Trophoblast cell (in vitro differentiated cells and primary cell): ENCODE results near the gene SESN2.
A peak's percentile ranks its signal among the peaks of the same experiment; 100 is the strongest.

Experiments used
- DNase-seq, 2 donors: peaks; one replicate each; pipeline ENCODE4 v3.0.0-alpha.2; 2016
- H2AFZ ChIP-seq: 2 replicates; pipeline ENCODE4 v1.6.1; 2013; ENCODE audit warnings: low read length, moderate library complexity, mild to moderate bottlenecking; ENCODE audit not compliant: insufficient read depth, poor library complexity
- H2AK5ac ChIP-seq: 2 replicates; pipeline ENCODE4 v1.6.1; 2013; ENCODE audit warnings: mild to moderate bottlenecking, low read length
- H2BK120ac ChIP-seq: 2 replicates; pipeline ENCODE4 v1.6.1; 2013; ENCODE audit warnings: low read length, mild to moderate bottlenecking, moderate library complexity; ENCODE audit not compliant: insufficient read depth, poor library complexity
- H2BK12ac ChIP-seq: 2 replicates; pipeline ENCODE4 v1.6.1; 2013; ENCODE audit warnings: mild to moderate bottlenecking, low read length, moderate library complexity
- H2BK5ac ChIP-seq: 2 replicates; pipeline ENCODE4 v1.6.1; 2013; ENCODE audit warnings: low read length, low read depth, moderate library complexity, mild to moderate bottlenecking; ENCODE audit not compliant: poor library complexity
- H3K14ac ChIP-seq: 2 replicates; pipeline ENCODE4 v1.6.1; 2013; ENCODE audit warnings: mild to moderate bottlenecking, low read length
- H3K18ac ChIP-seq: 2 replicates; pipeline ENCODE4 v1.6.1; 2013; ENCODE audit warnings: mild to moderate bottlenecking, low read length
- H3K23ac ChIP-seq: 2 replicates; pipeline ENCODE4 v1.6.1; 2013; ENCODE audit warnings: low read length
- H3K27ac ChIP-seq: 2 replicates; pipeline ENCODE4 v1.5.1; 2013; ENCODE audit warnings: low read depth, mild to moderate bottlenecking, inconsistent platforms, low read length, moderate library complexity
- H3K27me3 ChIP-seq: 2 replicates; pipeline ENCODE4 v1.6.1; 2013; ENCODE audit warnings: inconsistent platforms, mild to moderate bottlenecking, low read length, moderate library complexity; ENCODE audit not compliant: insufficient read depth
- H3K36me3 ChIP-seq, 2 experiments: 1 replicate in 1 of 2; 2 replicates in 1 of 2; pipeline ENCODE4 v1.6.1; 2013; ENCODE audit warnings: low read length in 2 of 2, mild to moderate bottlenecking in 2 of 2, moderate library complexity in 1 of 2; ENCODE audit not compliant: insufficient read depth in 2 of 2, control insufficient read depth in 1 of 2
- H3K4ac ChIP-seq: 2 replicates; pipeline ENCODE4 v1.6.1; 2013; ENCODE audit warnings: low read depth, mild to moderate bottlenecking, low read length, moderate library complexity
- H3K4me1 ChIP-seq, 2 experiments: 1 replicate in 1 of 2; 2 replicates in 1 of 2; pipeline ENCODE4 v1.6.1; 2013; ENCODE audit warnings: low read length in 2 of 2, mild to moderate bottlenecking in 2 of 2, moderate library complexity in 1 of 2; ENCODE audit not compliant: insufficient read depth in 2 of 2, control insufficient read depth in 1 of 2
- H3K4me2 ChIP-seq: 2 replicates; pipeline ENCODE4 v1.6.1; 2013; ENCODE audit warnings: inconsistent platforms, mild to moderate bottlenecking, low read length, moderate library complexity
- H3K4me3 ChIP-seq: 2 replicates; pipeline ENCODE4 v1.5.1; 2013; ENCODE audit warnings: mild to moderate bottlenecking, low read depth, low read length, inconsistent platforms
- H3K79me1 ChIP-seq: one replicate; pipeline ENCODE4 v1.6.1; 2013; ENCODE audit warnings: low read length
- H3K79me2 ChIP-seq: 2 replicates; pipeline ENCODE4 v1.6.1; 2013; ENCODE audit warnings: low read length, mild to moderate bottlenecking; ENCODE audit not compliant: control insufficient read depth, insufficient read depth, poor library complexity
- H3K9ac ChIP-seq: 2 replicates; pipeline ENCODE4 v1.6.1; 2013; ENCODE audit warnings: mild to moderate bottlenecking, low read length
- H3K9me3 ChIP-seq: 2 replicates; pipeline ENCODE4 v1.6.1; 2013; ENCODE audit warnings: low read depth, mild to moderate bottlenecking, control low read depth, inconsistent platforms, low read length; ENCODE audit not compliant: insufficient read depth
- H4K12ac ChIP-seq: 2 replicates; pipeline ENCODE4 v1.6.1; 2013; ENCODE audit warnings: low read depth, mild to moderate bottlenecking, low read length, moderate library complexity
- H4K8ac ChIP-seq: 2 replicates; pipeline ENCODE4 v1.6.1; 2013; ENCODE audit warnings: low read depth, mild to moderate bottlenecking, low read length, moderate library complexity
- H4K91ac ChIP-seq: one replicate; pipeline ENCODE4 v1.6.1; 2013; ENCODE audit warnings: low read depth, mild to moderate bottlenecking, low read length, moderate library complexity
- WGBS: extraction: QIAGEN DNeasy Blood & Tissue Kit; methylation state at CpG from one replicate; pipeline ENCODE4 v1.1.7; 2013; ENCODE audit warnings: missing lambda C conversion rate; ENCODE audit not compliant: insufficient read length, insufficient coverage; ENCODE audit errors: extremely low coverage; 5-methylcytosine and 5-hydroxymethylcytosine counted together

Gene SESN2

DNA sequence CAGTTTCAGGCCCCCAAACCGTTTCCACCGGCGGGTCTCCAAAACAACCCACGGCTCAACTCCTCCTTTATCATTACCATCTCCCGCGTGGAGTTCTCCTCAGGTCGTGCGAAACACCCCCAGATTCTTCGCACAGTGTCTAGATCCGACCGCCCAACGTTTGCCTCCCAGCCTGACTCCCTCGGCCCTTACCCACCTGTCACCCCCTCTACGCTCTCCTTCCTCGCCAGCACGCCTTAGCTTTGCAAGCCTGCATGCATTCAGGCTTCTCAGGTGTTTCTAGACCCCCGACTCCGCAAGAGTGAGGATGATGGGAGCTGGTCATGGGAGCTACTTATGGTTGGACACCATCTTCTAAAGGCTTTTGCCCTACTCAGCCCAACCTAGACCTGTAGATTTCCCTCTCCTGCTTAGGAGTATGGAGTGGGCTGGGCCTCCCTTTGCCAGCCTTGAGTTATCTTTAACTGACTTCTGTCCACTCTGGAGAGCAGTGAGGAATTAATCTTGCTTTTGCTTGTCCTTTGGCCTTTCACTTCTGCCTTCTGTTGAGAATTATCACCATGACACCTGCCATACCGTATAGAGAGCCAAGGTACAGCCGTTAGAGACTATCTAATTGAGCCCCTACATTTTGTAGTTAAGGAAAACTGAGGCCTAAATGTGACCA is 22.5 kb upstream of the SESN2 start:
- peak overlapping the region; percentile 76 for H4K12ac ChIP-seq
- no peak overlapping the region for H2BK5ac ChIP-seq
- H3K79me2 ChIP-seq = peaks cover 18% of the 10 kb centered on the region
- H2BK120ac ChIP-seq = peak overlapping the region; percentile 62
- peak overlapping the region; percentile 56 for H3K23ac ChIP-seq
- H2AFZ ChIP-seq = no peak overlapping the region
- peak overlapping the region; percentile 35 for H2AK5ac ChIP-seq
- no peak for DNase-seq
- H3K79me1 ChIP-seq = peaks cover 10% of the 10 kb centered on the region
- H3K27ac ChIP-seq = no peak overlapping the region
- H3K4me2 ChIP-seq = peak overlapping the region; percentile 81
- peak overlapping the region; percentile 88 for H3K18ac ChIP-seq
- H3K4ac ChIP-seq = peak overlapping the region; percentile 81
- peaks cover 0 to 7% of the 10 kb centered on the region in 2 experiments for H3K36me3 ChIP-seq
- no peaks in the 10 kb centered on the region for H3K27me3 ChIP-seq
- WGBS = no CpG with 5 or more reads among the region's 20 CpGs
- peak overlapping the region; percentile 92 for H4K8ac ChIP-seq
- H3K9me3 ChIP-seq = no peaks in the 10 kb centered on the region
- H3K4me1 ChIP-seq = peaks cover 7% of the 10 kb centered on the region in 2 experiments
- no peak overlapping the region for H2BK12ac ChIP-seq
- peak overlapping the region; percentile 95 for H3K14ac ChIP-seq
- H3K4me3 ChIP-seq = peak overlapping the region; percentile 94
- H3K9ac ChIP-seq = peak overlapping the region; percentile 76
- H4K91ac ChIP-seq = peak overlapping the region; percentile 78

DNA sequence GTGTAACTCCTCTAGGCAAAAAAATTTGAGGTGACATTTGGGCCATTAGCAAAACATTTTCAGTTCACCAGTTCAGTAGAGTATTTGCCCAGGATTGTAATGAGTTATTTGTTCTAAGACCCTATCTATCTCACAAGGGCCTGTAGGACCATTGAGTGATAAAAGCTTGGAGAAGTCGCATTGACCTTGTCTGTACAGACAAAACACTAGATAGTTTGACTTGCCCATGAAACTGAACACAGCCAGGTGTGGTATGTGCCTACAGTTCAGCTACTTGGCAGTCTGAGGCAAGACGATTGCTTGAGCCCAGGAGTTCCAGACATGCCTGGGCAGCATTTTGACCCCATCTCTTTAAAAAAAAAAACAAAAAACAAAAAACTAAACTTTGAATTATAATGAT is 20.3 kb upstream of the SESN2 start:
- no peaks in the 10 kb centered on the region for H3K9me3 ChIP-seq
- no peak for DNase-seq
- H3K14ac ChIP-seq = no peak overlapping the region
- H2AK5ac ChIP-seq = no peak overlapping the region
- no CpG with 5 or more reads among the region's 2 CpGs for WGBS
- H4K8ac ChIP-seq = no peak overlapping the region
- no peak overlapping the region for H2BK120ac ChIP-seq
- no peak overlapping the region for H3K23ac ChIP-seq
- H2BK5ac ChIP-seq = no peak overlapping the region
- no peak overlapping the region for H2AFZ ChIP-seq
- H3K4me2 ChIP-seq = no peak overlapping the region
- no peak overlapping the region for H3K18ac ChIP-seq
- H3K9ac ChIP-seq = no peak overlapping the region
- H4K12ac ChIP-seq = no peak overlapping the region
- no peak overlapping the region for H3K27ac ChIP-seq
- no peak overlapping the region for H3K4ac ChIP-seq
- peaks cover 7% of the 10 kb centered on the region in 2 experiments for H3K4me1 ChIP-seq
- H3K79me1 ChIP-seq = peaks cover 7% of the 10 kb centered on the region
- H3K36me3 ChIP-seq = peaks cover 0 to 7% of the 10 kb centered on the region in 2 experiments
- H3K79me2 ChIP-seq = peaks cover 9% of the 10 kb centered on the region
- H3K27me3 ChIP-seq = no peaks in the 10 kb centered on the region
- H3K4me3 ChIP-seq = no peak overlapping the region
- no peak overlapping the region for H2BK12ac ChIP-seq
- H4K91ac ChIP-seq = no peak overlapping the region

DNA sequence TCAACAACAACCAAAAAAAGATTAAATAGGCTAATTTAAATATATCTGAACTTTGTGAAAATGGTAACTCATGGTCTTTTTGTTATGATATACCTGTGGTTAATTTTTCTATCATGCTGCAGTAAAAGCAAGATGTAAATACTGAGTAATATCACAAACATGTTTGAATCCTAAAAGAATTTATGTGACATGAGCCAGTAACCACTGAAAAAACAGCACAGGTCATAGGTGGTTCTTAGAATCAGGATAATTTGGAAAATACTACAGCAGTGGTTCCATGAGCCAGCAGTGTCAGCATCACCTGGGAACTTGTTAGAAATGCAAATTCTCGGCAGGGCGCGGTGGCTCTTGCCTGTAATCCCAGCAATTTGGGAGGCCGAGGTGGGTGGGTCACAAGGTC is 19.3 kb upstream of the SESN2 start:
- no peak for DNase-seq
- H3K4me3 ChIP-seq = no peak overlapping the region
- H4K91ac ChIP-seq = no peak overlapping the region
- H3K9me3 ChIP-seq = no peaks in the 10 kb centered on the region
- H4K12ac ChIP-seq = no peak overlapping the region
- H3K9ac ChIP-seq = no peak overlapping the region
- H3K23ac ChIP-seq = no peak overlapping the region
- H3K4me2 ChIP-seq = no peak overlapping the region
- no peak overlapping the region for H3K27ac ChIP-seq
- no peak overlapping the region for H3K18ac ChIP-seq
- no peak overlapping the region for H3K14ac ChIP-seq
- no CpG with 5 or more reads among the region's 4 CpGs for WGBS
- no peak overlapping the region for H2AFZ ChIP-seq
- H2BK120ac ChIP-seq = no peak overlapping the region
- H3K36me3 ChIP-seq = peaks cover 0 to 7% of the 10 kb centered on the region in 2 experiments
- peaks cover 7% of the 10 kb centered on the region in 2 experiments for H3K4me1 ChIP-seq
- peaks cover 7% of the 10 kb centered on the region for H3K79me1 ChIP-seq
- no peaks in the 10 kb centered on the region for H3K27me3 ChIP-seq
- H2BK5ac ChIP-seq = no peak overlapping the region
- no peak overlapping the region for H2AK5ac ChIP-seq
- no peak overlapping the region for H3K4ac ChIP-seq
- no peak overlapping the region for H4K8ac ChIP-seq
- H3K79me2 ChIP-seq = peaks cover 9% of the 10 kb centered on the region
- no peak overlapping the region for H2BK12ac ChIP-seq

DNA sequence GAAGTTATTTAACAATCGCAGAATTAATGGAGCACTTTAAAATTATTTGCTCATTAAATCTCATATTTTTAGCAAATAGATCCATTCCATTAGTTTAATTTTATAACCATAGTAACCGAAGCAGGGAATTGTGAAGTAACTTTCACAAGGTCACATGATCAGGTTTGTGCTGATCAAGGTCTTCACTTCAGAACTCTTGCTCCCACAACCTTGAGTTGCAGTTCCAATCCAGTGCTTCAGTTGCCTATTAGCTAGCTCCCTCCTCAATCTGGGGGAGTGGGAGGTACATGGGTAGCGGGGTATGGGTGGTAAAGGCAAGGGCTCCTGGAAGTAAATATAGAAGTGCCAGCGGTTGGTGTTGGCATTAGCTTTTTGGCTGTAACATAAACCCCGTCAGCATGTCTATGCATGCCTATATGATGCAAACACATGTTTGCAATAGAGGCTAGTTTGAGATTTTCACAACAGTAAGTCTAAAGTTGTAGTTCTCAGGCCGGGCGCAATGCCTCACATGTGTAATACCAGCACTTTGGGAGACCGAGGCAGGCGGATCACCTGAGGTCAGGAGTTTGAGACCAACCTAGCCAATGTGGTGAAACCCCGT is 17.6 kb upstream of the SESN2 start:
- Histone ChIP-seq H3K27me3 (no peaks in the 10 kb centered on the region), H3K23ac (no peak overlapping the region), H2AFZ (no peak overlapping the region), H3K79me1 (no peaks in the 10 kb centered on the region), H2BK5ac (no peak overlapping the region), H2BK12ac (no peak overlapping the region), H4K8ac (no peak overlapping the region), H3K36me3 (peaks cover 0 to 7% of the 10 kb centered on the region in 2 experiments), H3K4me1 (peaks cover 5% of the 10 kb centered on the region in 2 experiments), H3K9me3 (no peaks in the 10 kb centered on the region), H3K27ac (no peak overlapping the region), H3K4me3 (no peak overlapping the region), H3K14ac (no peak overlapping the region), H2BK120ac (no peak overlapping the region), H3K79me2 (peaks cover 1% of the 10 kb centered on the region), H3K9ac (no peak overlapping the region), H4K91ac (no peak overlapping the region), H3K4me2 (no peak overlapping the region), H3K4ac (no peak overlapping the region), H3K18ac (no peak overlapping the region), H2AK5ac (no peak overlapping the region), H4K12ac (no peak overlapping the region)
- WGBS = no CpG with 5 or more reads among the region's 10 CpGs
- DNase-seq = no peak
